ENCODE results near the gene LMX1B.

DNA sequence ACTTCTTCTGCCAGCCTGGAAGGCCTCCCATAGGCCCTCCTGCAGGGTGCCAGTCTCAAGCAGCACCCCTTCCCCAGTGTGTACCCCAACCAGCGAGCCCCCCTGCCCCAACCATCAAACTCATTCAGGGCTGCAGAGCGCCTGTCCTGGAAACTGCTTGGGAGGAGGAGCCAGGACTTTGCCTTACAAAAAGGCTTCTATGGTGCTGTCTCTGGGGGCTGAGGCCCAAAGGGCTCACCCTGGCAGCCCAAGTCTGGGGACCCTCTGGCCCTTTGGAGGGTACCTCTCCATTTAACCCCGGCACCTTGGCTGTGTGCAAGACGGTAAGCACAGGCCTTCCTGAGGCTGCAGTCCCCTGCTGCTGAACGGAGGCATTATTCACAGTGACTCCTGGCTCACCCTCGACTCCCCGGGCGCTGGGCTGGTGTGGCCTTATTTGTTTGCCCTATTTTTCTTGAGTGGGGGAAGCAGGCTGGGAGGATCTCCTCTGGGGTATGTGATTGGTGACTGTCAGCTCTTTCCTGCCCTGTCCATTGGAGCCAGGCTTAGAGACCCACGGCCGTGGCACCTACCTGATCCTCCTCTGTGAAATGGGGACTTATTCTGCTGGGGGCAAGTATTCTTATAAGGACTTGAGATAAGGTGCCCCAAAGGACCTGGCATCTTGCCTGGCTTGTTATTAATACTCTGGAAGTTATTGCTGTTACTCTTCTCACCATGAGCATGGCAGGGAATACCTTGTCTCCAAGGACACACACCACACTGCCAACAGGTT is 5.8 kb downstream of the LMX1B start:
- TF ChIP-seq, protein P1, sequence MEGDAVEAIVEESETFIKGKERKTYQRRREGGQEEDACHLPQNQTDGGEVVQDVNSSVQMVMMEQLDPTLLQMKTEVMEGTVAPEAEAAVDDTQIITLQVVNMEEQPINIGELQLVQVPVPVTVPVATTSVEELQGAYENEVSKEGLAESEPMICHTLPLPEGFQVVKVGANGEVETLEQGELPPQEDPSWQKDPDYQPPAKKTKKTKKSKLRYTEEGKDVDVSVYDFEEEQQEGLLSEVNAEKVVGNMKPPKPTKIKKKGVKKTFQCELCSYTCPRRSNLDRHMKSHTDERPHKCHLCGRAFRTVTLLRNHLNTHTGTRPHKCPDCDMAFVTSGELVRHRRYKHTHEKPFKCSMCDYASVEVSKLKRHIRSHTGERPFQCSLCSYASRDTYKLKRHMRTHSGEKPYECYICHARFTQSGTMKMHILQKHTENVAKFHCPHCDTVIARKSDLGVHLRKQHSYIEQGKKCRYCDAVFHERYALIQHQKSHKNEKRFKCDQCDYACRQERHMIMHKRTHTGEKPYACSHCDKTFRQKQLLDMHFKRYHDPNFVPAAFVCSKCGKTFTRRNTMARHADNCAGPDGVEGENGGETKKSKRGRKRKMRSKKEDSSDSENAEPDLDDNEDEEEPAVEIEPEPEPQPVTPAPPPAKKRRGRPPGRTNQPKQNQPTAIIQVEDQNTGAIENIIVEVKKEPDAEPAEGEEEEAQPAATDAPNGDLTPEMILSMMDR (IDR thresholded peaks at IDR 0.05) = no peak
- TF ChIP-seq POLR2A (IDR thresholded peaks at IDR 0.05) = no peak
